PC-9 (cell line): ENCODE results near the gene PER1. TPM values are rescaled to one million over a fixed set of nuclear protein-coding genes. Genes with fewer than 3 reads are reported as not detected.

Source experiments
- BruUV-seq: library from RNA; stranded (reverse); fragments of 400-500 nt; replicated peaks from 2 replicates; lab custom pipeline; 2021; lab: Mats Ljungman, UMichigan
- CTCF ChIA-PET: fragments of 300-600 bp; sonication (Branson Sonifier 250); formaldehyde crosslinking; loops from one replicate; lab custom pipeline; 2022; ENCODE audit warnings: antibody characterized with exemption; lab: Charles Lee
- POLR2A ChIA-PET: fragments of 300-600 bp; sonication (Branson Sonifier 250); formaldehyde crosslinking; loops from one replicate; lab custom pipeline; 2022; ENCODE audit warnings: antibody characterized with exemption; ENCODE audit not compliant: unreplicated experiment; lab: Charles Lee
- DNase-seq, 2 experiments: peaks; one replicate each; pipeline versions ENCODE4 v3.0.0 to v3.0.0-alpha.2; 2015 to 2022; ENCODE audit warnings: mixed read lengths in 1 of 2
- H2AFZ ChIP-seq: fragments of 200-600 bp; sonication (generic); 2 replicates; pipeline ENCODE4 v1.8.1; 2017; ENCODE audit warnings: antibody characterized with exemption
- H3F3A ChIP-seq: fragments of 200-600 bp; sonication (generic); 2 replicates; pipeline ENCODE4 v1.8.1; 2017; ENCODE audit warnings: antibody characterized with exemption, mild to moderate bottlenecking, low read depth; ENCODE audit not compliant: insufficient read depth
- H3K27ac ChIP-seq: fragments of 200-600 bp; sonication (generic); 2 replicates; pipeline ENCODE4 v1.6.1; 2016; ENCODE audit warnings: mixed run types
- H3K27me3 ChIP-seq: fragments of 200-600 bp; sonication (generic); 2 replicates; pipeline ENCODE4 v1.6.1; 2016; ENCODE audit warnings: low read depth, mixed run types; ENCODE audit not compliant: insufficient read depth
- H3K36me3 ChIP-seq: fragments of 200-600 bp; sonication (generic); 2 replicates; pipeline ENCODE4 v1.6.1; 2016; ENCODE audit warnings: low read depth, mixed run types
- H3K4me1 ChIP-seq: fragments of 200-600 bp; sonication (generic); replicated peaks from 2 replicates; pipeline ENCODE4 v1.6.1; 2016; ENCODE audit warnings: mixed run types; ENCODE audit not compliant: insufficient read depth
- H3K4me2 ChIP-seq: fragments of 200-600 bp; sonication (generic); 2 replicates; pipeline ENCODE4 v1.6.1; 2017; ENCODE audit warnings: mixed run types
- H3K4me3 ChIP-seq: fragments of 200-600 bp; sonication (generic); 2 replicates; pipeline ENCODE4 v1.6.1; 2016; ENCODE audit warnings: mixed run types
- H3K79me2 ChIP-seq: fragments of 200-600 bp; sonication (generic); 2 replicates; pipeline ENCODE4 v1.6.1; 2017; ENCODE audit warnings: low read depth, mixed run types
- H3K9me2 ChIP-seq: fragments of 200-600 bp; sonication (generic); 2 replicates; pipeline ENCODE4 v1.8.1; 2017; ENCODE audit warnings: mild to moderate bottlenecking; ENCODE audit not compliant: insufficient read depth
- H3K9me3 ChIP-seq: fragments of 200-600 bp; sonication (generic); 2 replicates; pipeline ENCODE4 v1.8.1; 2016; ENCODE audit warnings: low read depth; ENCODE audit not compliant: insufficient read depth
- H4K20me1 ChIP-seq: fragments of 200-600 bp; sonication (generic); 2 replicates; pipeline ENCODE4 v1.8.1; 2017; ENCODE audit not compliant: insufficient read depth
- EZH2 ChIP-seq: fragments of 200-600 bp; sonication (generic); IDR thresholded peaks from 2 replicates; pipeline ENCODE4 v1.8.0; 2017; ENCODE audit warnings: antibody characterized with exemption, low read depth
- intact Hi-C: fragments of 100-400 bp; cut with micrococcal nuclease; formaldehyde crosslinking; loops from one replicate; pipeline ENCODE4 v1.10.0; 2022; ENCODE audit not compliant: unreplicated experiment
- total RNA-seq: library from RNA; stranded (reverse); gene quantifications from 2 replicates; pipeline ENCODE4 v1.2.3, GENCODE V29; 2021
- TF ChIP-seq, protein P1 (sequence below): fragments of 200-600 bp; sonication (generic); conservative IDR thresholded peaks from 2 replicates; pipeline ENCODE4 v1.6.1; 2017; ENCODE audit warnings: mixed run types, antibody characterized with exemption, mild to moderate bottlenecking, moderate library complexity

PER1 gene
- total RNA-seq, 1 experiment from 2014 or later, result 60.2 TPM

DNA sequence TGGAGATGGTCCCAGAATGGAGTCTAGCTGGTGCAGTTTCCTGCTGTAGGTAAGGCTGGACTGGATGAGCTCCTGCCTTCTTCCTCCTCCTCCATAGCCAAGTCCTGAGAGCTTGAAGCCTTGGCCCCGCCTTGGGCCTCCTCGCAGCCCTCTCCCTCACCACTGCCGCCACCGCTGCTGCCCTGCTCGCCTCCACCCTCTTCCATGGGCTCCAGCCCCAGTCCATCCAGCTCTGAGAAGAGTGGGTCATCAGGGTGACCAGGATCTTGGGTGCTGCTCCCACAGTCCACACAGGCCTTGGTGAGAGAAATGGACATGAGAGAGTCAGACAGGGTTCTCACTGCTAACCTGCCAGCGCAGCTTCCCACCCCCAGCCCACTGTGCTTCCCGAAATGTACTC lies 11.2 kb downstream of the PER1 start:
- no peaks in the 10 kb centered on the region for H3K9me3 ChIP-seq
- no peak overlapping the region for H3K4me2 ChIP-seq
- peaks cover 8% of the 10 kb centered on the region; the same call in 1 of the 2 replicates for H3K4me1 ChIP-seq
- no peaks in the 10 kb centered on the region for H3K9me2 ChIP-seq
- H3F3A ChIP-seq, result peaks cover 12% of the 10 kb centered on the region; the same call in 1 of the 2 replicates
- CTCF ChIA-PET, result no interaction called here
- intact Hi-C loops, result no loop called here
- no peak for TF ChIP-seq EZH2
- TF ChIP-seq, protein P1, sequence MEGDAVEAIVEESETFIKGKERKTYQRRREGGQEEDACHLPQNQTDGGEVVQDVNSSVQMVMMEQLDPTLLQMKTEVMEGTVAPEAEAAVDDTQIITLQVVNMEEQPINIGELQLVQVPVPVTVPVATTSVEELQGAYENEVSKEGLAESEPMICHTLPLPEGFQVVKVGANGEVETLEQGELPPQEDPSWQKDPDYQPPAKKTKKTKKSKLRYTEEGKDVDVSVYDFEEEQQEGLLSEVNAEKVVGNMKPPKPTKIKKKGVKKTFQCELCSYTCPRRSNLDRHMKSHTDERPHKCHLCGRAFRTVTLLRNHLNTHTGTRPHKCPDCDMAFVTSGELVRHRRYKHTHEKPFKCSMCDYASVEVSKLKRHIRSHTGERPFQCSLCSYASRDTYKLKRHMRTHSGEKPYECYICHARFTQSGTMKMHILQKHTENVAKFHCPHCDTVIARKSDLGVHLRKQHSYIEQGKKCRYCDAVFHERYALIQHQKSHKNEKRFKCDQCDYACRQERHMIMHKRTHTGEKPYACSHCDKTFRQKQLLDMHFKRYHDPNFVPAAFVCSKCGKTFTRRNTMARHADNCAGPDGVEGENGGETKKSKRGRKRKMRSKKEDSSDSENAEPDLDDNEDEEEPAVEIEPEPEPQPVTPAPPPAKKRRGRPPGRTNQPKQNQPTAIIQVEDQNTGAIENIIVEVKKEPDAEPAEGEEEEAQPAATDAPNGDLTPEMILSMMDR, result no peak
- DNase-seq, result no peak
- no peaks in the 10 kb centered on the region for H3K79me2 ChIP-seq
- H2AFZ ChIP-seq, result no peak overlapping the region
- no peaks in the 10 kb centered on the region for H3K36me3 ChIP-seq
- no peaks in the 10 kb centered on the region for H4K20me1 ChIP-seq
- H3K4me3 ChIP-seq, result no peak overlapping the region
- no peaks in the 10 kb centered on the region for H3K27me3 ChIP-seq
- H3K27ac ChIP-seq, result no peak overlapping the region
- no TSS peak for BruUV-seq
- POLR2A ChIA-PET, result interaction anchor here (0.6 kb wide), 1 partner anchor 32 kb away, joined by 4 read pairs; no protein-coding TSS in a partner anchor

DNA sequence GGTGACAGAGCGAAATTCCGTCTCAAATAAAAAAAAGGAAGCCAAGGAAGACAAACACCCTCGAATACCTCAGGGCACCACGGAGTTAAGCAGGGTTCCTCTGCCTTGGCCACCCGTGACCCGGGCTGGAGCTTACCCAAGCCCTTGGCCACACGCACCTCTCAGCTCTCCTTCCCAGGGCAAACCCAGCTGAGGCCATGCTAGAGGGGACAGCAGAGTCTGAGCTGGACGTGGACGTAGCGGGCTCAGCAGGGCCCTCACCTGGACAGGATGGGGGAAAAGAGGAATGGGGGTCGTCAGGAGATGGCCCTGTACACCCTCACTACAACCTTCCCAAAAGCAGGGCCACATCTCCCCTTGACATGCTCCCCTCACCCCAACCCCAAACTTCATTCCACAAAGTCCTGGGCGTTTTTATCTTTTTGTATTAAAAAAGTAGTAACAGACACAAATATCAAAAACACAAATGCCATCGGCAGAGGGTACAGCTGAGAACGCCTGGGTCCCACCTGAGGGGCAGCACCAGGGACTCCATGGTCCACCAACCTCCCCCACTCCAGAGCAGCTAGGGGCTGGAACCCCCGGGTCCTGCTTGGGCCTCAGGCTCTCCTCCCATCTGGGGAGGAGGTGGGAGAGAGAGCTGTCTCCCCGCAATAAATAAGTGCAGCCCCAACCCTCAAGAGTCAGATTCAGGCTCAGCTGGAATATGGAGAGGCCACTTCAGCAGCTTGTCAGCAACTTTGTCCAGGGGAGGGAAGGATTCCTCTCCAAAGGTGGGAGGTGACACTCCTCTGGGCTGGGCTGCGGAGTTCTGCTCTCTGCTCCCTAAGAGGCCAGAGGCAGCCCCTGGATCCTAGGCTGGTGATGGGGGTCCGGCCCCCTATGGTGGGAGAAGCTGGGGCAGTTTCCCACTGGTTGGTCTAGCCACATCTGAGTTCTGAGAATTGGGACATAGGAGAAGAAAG lies 11.9 kb downstream of the PER1 start:
- BruUV-seq, result no TSS peak

More for the DNA sequence above, 11.9 kb downstream of the PER1 start:
- Histone ChIP-seq H3K4me3 (no peak overlapping the region), H3K9me3 (no peaks in the 10 kb centered on the region), H2AFZ (no peak overlapping the region), H3K9me2 (no peaks in the 10 kb centered on the region), H3K27me3 (no peaks in the 10 kb centered on the region), H4K20me1 (no peaks in the 10 kb centered on the region), H3K4me2 (no peak overlapping the region), H3F3A (peaks cover 12% of the 10 kb centered on the region; the same call in 1 of the 2 replicates), H3K79me2 (no peaks in the 10 kb centered on the region), H3K27ac (no peak overlapping the region), H3K36me3 (no peaks in the 10 kb centered on the region), H3K4me1 (peaks cover 8% of the 10 kb centered on the region; the same call in 1 of the 2 replicates)
- DNase-seq, result no peak
- ChIA-PET CTCF (no interaction called here), POLR2A (interaction anchor here (0.6 kb wide), 1 partner anchor 33 kb away, joined by 4 read pairs; no protein-coding TSS in a partner anchor)
- intact Hi-C loops, result no loop called here
- no peak for TF ChIP-seq EZH2
- TF ChIP-seq, protein P1, result no peak
